WI38 (cell line): Measurements from ENCODE around the gene ZFHX3.

Source experiments
- H3K4me3 ChIP-seq: 2 replicates; pipeline ENCODE4 v1.5.1; 2011; ENCODE audit warnings: low read depth, mild to moderate bottlenecking, control low read depth, low read length
- CTCF ChIP-seq: IDR thresholded peaks from 2 replicates; pipeline ENCODE4 v1.5.1; 2012; ENCODE audit warnings: low read depth, mild to moderate bottlenecking, control low read depth, low read length

The ZFHX3 gene

DNA sequence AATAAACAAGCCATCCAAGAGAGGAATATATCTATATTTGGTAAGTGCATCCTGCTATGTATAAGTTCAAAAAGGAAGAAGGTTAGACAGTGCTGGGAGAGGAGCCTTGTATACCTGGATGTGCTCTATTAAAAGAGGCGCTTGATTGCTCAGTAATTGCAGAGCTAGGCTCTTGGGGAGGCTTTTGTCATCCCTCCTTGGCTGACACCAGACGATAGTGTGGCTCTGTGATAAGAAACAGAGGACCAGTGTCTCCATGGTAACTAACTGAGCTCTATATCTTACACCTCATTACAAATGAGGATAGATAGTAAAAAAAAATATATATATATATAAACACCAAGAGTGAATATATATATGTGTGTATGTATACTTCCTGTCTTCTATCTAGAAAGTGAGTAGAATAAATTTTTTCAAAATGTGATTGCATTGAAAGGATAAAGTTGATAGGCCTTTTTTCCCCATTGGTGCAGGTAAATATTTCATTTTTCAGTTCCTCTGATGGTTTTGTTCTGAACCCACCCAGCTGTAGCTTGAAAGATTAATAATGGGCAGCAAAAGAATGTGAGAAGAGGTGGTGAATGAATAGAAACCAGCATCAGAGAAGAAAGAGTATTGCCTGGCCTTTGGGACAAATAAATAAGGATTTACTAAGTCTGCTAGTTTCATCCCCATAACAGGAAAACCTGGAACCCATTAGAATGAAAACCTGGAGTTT lies 303.7 kb downstream of the ZFHX3 start:
- H3K4me3 ChIP-seq = no peak overlapping the region
- no peak for TF ChIP-seq CTCF

DNA sequence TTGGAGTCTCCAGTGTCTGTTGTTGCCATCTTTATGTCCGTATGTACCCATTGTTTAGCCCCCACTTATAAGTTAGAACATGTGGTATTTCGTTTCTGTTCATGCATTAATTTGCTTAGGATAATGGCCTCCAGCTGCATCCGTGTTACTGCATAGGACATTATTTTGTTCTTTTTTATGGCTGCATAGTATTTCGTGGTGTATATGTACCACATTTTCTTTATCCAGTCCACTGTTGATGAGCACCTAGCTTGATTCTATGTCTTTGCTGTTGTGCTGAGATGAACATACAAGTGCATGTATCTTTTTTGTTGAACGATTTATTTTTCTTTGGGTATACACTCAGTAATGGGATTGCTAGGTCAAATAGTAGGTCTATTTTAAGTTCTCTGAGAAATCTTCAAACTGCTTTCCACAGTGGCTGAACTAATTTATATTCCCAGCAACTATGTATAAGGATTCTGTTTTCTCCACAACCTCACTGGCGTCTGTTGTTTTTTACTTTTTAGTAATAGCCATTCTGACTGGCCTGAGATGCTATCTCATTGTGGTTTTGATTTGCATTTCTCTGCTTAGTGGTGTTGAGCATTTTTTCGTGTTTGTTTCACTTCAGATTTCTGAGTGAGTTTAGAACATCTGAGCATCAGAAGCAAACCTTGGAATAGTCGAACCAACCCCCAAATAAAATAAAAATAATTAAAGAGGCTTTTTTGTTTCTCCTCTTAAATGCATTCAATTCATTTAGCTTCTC lies 304.7 kb downstream of the ZFHX3 start:
- no peak for TF ChIP-seq CTCF
- H3K4me3 ChIP-seq = no peak overlapping the region

DNA sequence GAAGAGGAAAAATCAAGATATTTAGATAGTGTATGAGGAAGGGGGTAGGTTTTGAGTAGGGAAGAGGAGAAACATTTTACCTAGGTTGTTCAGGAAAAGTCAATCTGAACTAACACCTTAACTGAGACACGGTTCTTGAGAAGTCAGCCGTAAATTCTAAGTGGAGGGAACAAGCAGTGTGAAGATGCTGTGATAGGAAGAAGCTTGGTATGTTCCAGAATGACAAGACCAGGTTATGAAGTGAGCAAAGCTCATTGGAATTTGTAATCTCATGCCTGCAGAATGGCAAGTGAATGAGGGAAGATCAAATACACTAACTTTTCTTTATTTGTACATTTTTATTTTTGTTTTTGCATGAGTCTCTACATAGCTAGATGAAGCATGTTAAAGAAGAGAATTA lies 307.6 kb downstream of the ZFHX3 start:
- no peak for TF ChIP-seq CTCF
- no peak overlapping the region for H3K4me3 ChIP-seq

DNA sequence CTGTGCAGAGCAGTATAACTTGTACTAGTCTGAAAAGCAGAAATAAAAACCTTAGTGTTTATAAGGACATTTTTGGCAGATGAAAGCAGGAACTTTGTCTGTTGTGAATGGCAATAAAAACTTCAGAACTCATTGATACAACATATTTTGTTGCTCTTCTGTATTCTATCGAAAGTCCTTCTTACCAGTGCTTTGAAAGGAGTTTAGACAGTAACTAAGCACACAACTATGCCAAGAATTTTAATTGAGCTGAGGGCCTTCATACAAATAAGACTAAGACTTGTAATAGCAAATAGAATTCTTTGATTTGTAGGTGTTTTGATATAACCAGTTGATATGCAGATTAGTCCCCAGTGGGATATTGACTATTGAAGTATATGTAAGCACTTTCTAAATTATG lies 308.4 kb downstream of the ZFHX3 start:
- no peak for TF ChIP-seq CTCF
- no peak overlapping the region for H3K4me3 ChIP-seq

- H3K4me3 ChIP-seq = no peak overlapping the region
- TF ChIP-seq CTCF = no peak
Measured at GRCh38 chr16:72736074-72736473, 311.9 kb downstream of the ZFHX3 start.
